GM12801 (cell line): ENCODE results near the gene EML4.

ENCODE experiments used
- CTCF ChIP-seq: IDR thresholded peaks from one replicate; pipeline ENCODE4 v1.5.1; 2011; ENCODE audit warnings: control low read depth; ENCODE audit not compliant: insufficient read length; ENCODE audit errors: extremely low read depth

Gene EML4

DNA sequence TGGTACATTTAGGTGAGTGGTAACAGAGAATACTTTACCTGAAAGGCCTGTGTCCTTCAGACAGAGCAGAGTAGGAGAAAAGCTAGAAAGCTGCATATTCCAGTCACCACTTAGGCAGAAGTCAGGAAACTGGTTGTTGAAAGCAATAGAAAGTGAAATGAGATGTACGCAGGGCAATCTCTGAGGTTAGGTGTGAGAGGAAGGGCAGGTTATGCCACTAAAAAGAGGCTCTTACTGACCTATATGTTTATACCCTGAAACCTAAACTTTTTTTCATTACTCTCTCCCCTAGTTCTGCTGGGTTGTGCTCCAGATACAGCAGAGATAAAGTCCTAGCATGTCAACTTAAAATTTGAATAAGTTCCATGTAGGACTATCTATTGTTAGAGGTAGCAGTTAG lies 98.4 kb downstream of the EML4 start:
- TF ChIP-seq CTCF, result no peak

- no peak for TF ChIP-seq CTCF
Measured at GRCh38 chr2:42268528-42269151, 99.5 kb downstream of the EML4 start.

DNA sequence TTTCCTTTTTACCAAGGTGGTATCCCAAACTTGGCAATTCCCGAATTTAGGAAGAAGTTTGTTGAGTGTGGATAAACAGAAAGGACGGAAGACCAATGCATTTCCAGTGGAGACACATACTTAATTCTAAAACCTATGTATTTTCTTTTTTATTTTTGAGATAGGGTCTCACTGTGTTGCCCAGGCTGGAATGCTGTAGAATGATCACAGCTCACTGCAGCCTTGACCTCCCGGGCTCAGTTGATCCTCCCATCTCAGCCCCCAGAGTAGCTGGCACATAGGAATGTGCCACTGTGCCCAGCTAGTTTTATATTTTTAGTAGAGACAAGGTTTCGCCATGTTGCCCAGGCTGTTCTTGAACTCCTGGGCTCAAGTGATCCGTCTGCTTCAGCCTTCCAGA lies 101.6 kb downstream of the EML4 start:
- no peak for TF ChIP-seq CTCF

DNA sequence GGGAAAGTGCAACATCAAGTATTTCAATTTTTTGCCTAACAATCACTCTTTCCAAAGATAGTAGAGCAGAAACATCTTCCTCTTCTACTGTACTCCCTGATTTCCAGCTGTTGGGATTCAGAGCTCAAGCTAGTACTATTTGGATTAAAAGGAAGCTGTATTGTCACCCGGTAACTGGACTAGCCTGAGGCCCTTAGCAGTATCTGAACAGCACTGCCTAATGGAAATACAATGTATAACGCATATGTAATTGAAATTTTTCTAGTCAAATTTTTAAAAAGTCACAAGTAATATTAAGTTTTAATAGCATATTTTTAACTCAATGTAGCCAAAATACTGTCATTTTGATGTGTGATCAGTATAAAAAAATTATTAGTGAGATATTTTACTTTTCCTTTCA lies 105.7 kb downstream of the EML4 start:
- TF ChIP-seq CTCF, result no peak

- no peak for TF ChIP-seq CTCF
Measured at GRCh38 chr2:42281416-42282081, 112.4 kb downstream of the EML4 start.

DNA sequence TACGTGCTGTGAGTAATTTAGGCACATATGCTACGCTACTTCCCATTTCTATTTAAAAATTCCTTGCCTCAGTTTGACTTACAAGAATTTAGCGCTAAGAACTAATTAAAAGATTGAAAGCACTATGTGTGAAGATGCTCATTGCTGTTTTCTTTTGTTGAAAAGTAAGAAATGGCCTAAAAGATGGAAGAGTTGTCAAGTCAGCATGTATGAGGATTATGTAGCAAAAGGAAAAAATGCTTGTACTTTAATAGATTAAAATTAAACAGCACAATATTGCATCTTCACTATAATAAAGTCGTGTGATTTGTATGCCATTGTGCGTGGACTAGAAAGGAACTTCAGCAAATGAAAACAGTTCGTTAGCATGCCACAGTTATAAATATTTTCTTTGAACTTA lies 114.9 kb downstream of the EML4 start:
- no peak for TF ChIP-seq CTCF

- no peak for TF ChIP-seq CTCF
Measured at GRCh38 chr2:42286268-42286946, 117.3 kb downstream of the EML4 start.
